Measurements from ENCODE around the gene NUP155.
"Not testable (repeated sequence)": the region's sequence is repeated elsewhere in the genome, so short reads cannot be mapped to it uniquely, and the experiment has no call there.

Gene NUP155

GRCh38 chr5:37370864-37371726, at the start of gene NUP155:
Gene NUP155 (minus strand): TSS chr5:37371106. CDS start chr5:37370977, 129 bp downstream.
- peak within 1 kb of the TSS; percentile 82 for H3K4me3 ChIP-seq
- no peaks in the 10 kb centered on the region for H3K27me3 ChIP-seq (ENCODE audit: low read depth)
- peaks cover 5% of the 10 kb centered on the region; the same call in 1 of the 2 replicates for H3K36me3 ChIP-seq (replicated peaks)
- DNase-seq (ENCODE audit: low spot score in 2 of 2): peak; percentile 93 to 97
- H3K9me3 ChIP-seq: no peaks in the 10 kb centered on the region
- in situ Hi-C loops (cut with MboI; ENCODE audit: low sequenced_read_pairs): no loop called here
- peaks cover 19% of the 10 kb centered on the region for H3K4me1 ChIP-seq

GRCh38 chr5:37417347-37417746, 46.4 kb upstream of the NUP155 start:
- Histone ChIP-seq H3K4me1 (no peaks in the 10 kb centered on the region), H3K27me3 (ENCODE audit: low read depth) (no peaks in the 10 kb centered on the region), H3K4me3 (no peak overlapping the region), H3K9me3 (no peaks in the 10 kb centered on the region), H3K36me3 (replicated peaks) (no peaks in the 10 kb centered on the region)
- DNase-seq (ENCODE audit: low spot score in 2 of 2): no peak
- in situ Hi-C loops (cut with MboI; ENCODE audit: low sequenced_read_pairs): loop anchor here (10.0 to 25.0 kb wide), 2 partner anchors 95 to 777 kb away; no protein-coding TSS in a partner anchor

GRCh38 chr5:37415456-37415855, 44.5 kb upstream of the NUP155 start:
- not testable (repeated sequence) for H3K27me3 ChIP-seq (ENCODE audit: low read depth); H3K4me1 ChIP-seq; H3K9me3 ChIP-seq; H3K36me3 ChIP-seq (replicated peaks); DNase-seq (ENCODE audit: low spot score in 2 of 2); H3K4me3 ChIP-seq
- in situ Hi-C loops (cut with MboI; ENCODE audit: low sequenced_read_pairs): loop anchor here (10.0 to 25.0 kb wide), 2 partner anchors 97 to 779 kb away; no protein-coding TSS in a partner anchor

- Histone ChIP-seq H3K4me3 (no peak overlapping the region), H3K9me3 (no peaks in the 10 kb centered on the region), H3K36me3 (replicated peaks) (no peaks in the 10 kb centered on the region), H3K4me1 (no peaks in the 10 kb centered on the region), H3K27me3 (ENCODE audit: low read depth) (no peaks in the 10 kb centered on the region)
- DNase-seq (ENCODE audit: low spot score in 2 of 2): no peak
- in situ Hi-C loops (cut with MboI; ENCODE audit: low sequenced_read_pairs): loop anchor here (10.0 to 25.0 kb wide), 2 partner anchors 100 to 782 kb away; no protein-coding TSS in a partner anchor
These were observed 41.6 kb upstream of the NUP155 start for GRCh38 chr5:37412515-37412914.

GRCh38 chr5:37400501-37400900, 29.6 kb upstream of the NUP155 start:
- Histone ChIP-seq H3K27me3 (ENCODE audit: low read depth) (no peaks in the 10 kb centered on the region), H3K4me3 (no peak overlapping the region), H3K4me1 (peaks cover 5% of the 10 kb centered on the region), H3K9me3 (no peaks in the 10 kb centered on the region), H3K36me3 (replicated peaks) (peaks cover under 1% of the 10 kb centered on the region; the same call in 1 of the 2 replicates)
- DNase-seq (ENCODE audit: low spot score in 2 of 2): no peak
- in situ Hi-C loops (cut with MboI; ENCODE audit: low sequenced_read_pairs): loop anchor here (25.0 kb wide), 1 partner anchor 112 kb away; no protein-coding TSS in a partner anchor

- no peaks in the 10 kb centered on the region for H3K9me3 ChIP-seq
- H3K4me3 ChIP-seq: no peak overlapping the region
- H3K27me3 ChIP-seq (ENCODE audit: low read depth): no peaks in the 10 kb centered on the region
- in situ Hi-C loops (cut with MboI; ENCODE audit: low sequenced_read_pairs): no loop called here
- no peak for DNase-seq (ENCODE audit: low spot score in 2 of 2)
- peaks cover 5% of the 10 kb centered on the region for H3K4me1 ChIP-seq
- peaks cover 12% of the 10 kb centered on the region for H3K36me3 ChIP-seq (replicated peaks)
These were observed 25.4 kb upstream of the NUP155 start for GRCh38 chr5:37396352-37396751.

GRCh38 chr5:37391591-37391990, 20.7 kb upstream of the NUP155 start:
- H3K4me3 ChIP-seq: no peak overlapping the region
- in situ Hi-C loops (cut with MboI; ENCODE audit: low sequenced_read_pairs): no loop called here
- H3K36me3 ChIP-seq (replicated peaks): peaks cover 12% of the 10 kb centered on the region
- DNase-seq (ENCODE audit: low spot score in 2 of 2): no peak
- H3K4me1 ChIP-seq: no peaks in the 10 kb centered on the region
- H3K27me3 ChIP-seq (ENCODE audit: low read depth): no peaks in the 10 kb centered on the region
- H3K9me3 ChIP-seq: no peaks in the 10 kb centered on the region

GRCh38 chr5:37379100-37379628, 8.3 kb upstream of the NUP155 start, which contains the start of gene WDR70:
Gene WDR70 (plus strand): TSS chr5:37379318. CDS start chr5:37379368, 50 bp downstream.
- DNase-seq (ENCODE audit: low spot score in 2 of 2): peak; percentile 78 to 89
- H3K4me3 ChIP-seq: peak within 1 kb of the TSS; percentile 84
- in situ Hi-C loops (cut with MboI; ENCODE audit: low sequenced_read_pairs); H3K27me3 ChIP-seq (ENCODE audit: low read depth); H3K36me3 ChIP-seq (replicated peaks); H3K9me3 ChIP-seq; H3K4me1 ChIP-seq: not testable (repeated sequence)

- H3K36me3 ChIP-seq (replicated peaks); in situ Hi-C loops (cut with MboI; ENCODE audit: low sequenced_read_pairs); DNase-seq (ENCODE audit: low spot score in 2 of 2); H3K9me3 ChIP-seq; H3K27me3 ChIP-seq (ENCODE audit: low read depth); H3K4me1 ChIP-seq; H3K4me3 ChIP-seq: not testable (repeated sequence)
These were observed 7.2 kb upstream of the NUP155 start for GRCh38 chr5:37378066-37378465.

GRCh38 chr5:37375091-37375490, 4.2 kb upstream of the NUP155 start:
- DNase-seq (ENCODE audit: low spot score in 2 of 2): no peak
- Histone ChIP-seq H3K27me3 (ENCODE audit: low read depth) (no peaks in the 10 kb centered on the region), H3K4me1 (peaks cover 11% of the 10 kb centered on the region; the same call in 1 of the 2 replicates), H3K4me3 (no peak overlapping the region), H3K36me3 (replicated peaks) (no peaks in the 10 kb centered on the region), H3K9me3 (no peaks in the 10 kb centered on the region)
- in situ Hi-C loops (cut with MboI; ENCODE audit: low sequenced_read_pairs): no loop called here

- Histone ChIP-seq H3K4me1 (peaks cover 19% of the 10 kb centered on the region), H3K36me3 (replicated peaks) (peaks cover 5% of the 10 kb centered on the region; the same call in 1 of the 2 replicates), H3K9me3 (no peaks in the 10 kb centered on the region), H3K4me3 (peak overlapping the region; percentile 82), H3K27me3 (ENCODE audit: low read depth) (no peaks in the 10 kb centered on the region)
- DNase-seq (ENCODE audit: low spot score in 2 of 2): no peak
- in situ Hi-C loops (cut with MboI; ENCODE audit: low sequenced_read_pairs): no loop called here
These were observed 399 bp downstream of the NUP155 start for GRCh38 chr5:37370550-37370863.

- DNase-seq (ENCODE audit: low spot score in 2 of 2): no peak
- in situ Hi-C loops (cut with MboI; ENCODE audit: low sequenced_read_pairs): no loop called here
- H3K27me3 ChIP-seq (ENCODE audit: low read depth): no peaks in the 10 kb centered on the region
- no peaks in the 10 kb centered on the region for H3K4me1 ChIP-seq
- H3K4me3 ChIP-seq: no peak overlapping the region
- H3K36me3 ChIP-seq (replicated peaks): peaks cover 78% of the 10 kb centered on the region
- no peaks in the 10 kb centered on the region for H3K9me3 ChIP-seq
These were observed 15.7 kb downstream of the NUP155 start for GRCh38 chr5:37355161-37355560.

- DNase-seq (ENCODE audit: low spot score in 2 of 2); H3K4me1 ChIP-seq; in situ Hi-C loops (cut with MboI; ENCODE audit: low sequenced_read_pairs); H3K27me3 ChIP-seq (ENCODE audit: low read depth); H3K4me3 ChIP-seq; H3K9me3 ChIP-seq: not testable (repeated sequence)
- H3K36me3 ChIP-seq (replicated peaks): peaks cover 81% of the 10 kb centered on the region
These were observed 28.2 kb downstream of the NUP155 start for GRCh38 chr5:37342741-37343140.

- DNase-seq (ENCODE audit: low spot score in 2 of 2); H3K4me3 ChIP-seq; H3K4me1 ChIP-seq; H3K27me3 ChIP-seq (ENCODE audit: low read depth); H3K9me3 ChIP-seq; in situ Hi-C loops (cut with MboI; ENCODE audit: low sequenced_read_pairs): not testable (repeated sequence)
- H3K36me3 ChIP-seq (replicated peaks): peaks cover 64% of the 10 kb centered on the region
These were observed 36.2 kb downstream of the NUP155 start for GRCh38 chr5:37334754-37335153.
